PFSK-1 (cell line): ENCODE measurements around the gene MRPS10.

Experiments used
- FOXP2 ChIP-seq: optimal IDR thresholded peaks from 2 replicates; pipeline ENCODE3; 2011; ENCODE audit warnings: borderline replicate concordance, control low read depth, inconsistent platforms; ENCODE audit not compliant: insufficient read depth; ENCODE audit errors: extremely low read length, extremely low read depth
- POLR2AphosphoS5 ChIP-seq: IDR thresholded peaks from 2 replicates; pipeline ENCODE4 v1.6.1; 2012; ENCODE audit warnings: low read depth, mild to moderate bottlenecking, control low read depth, low read length, moderate library complexity
- SIN3A ChIP-seq: IDR thresholded peaks from 2 replicates; pipeline ENCODE4 v1.6.1; 2012; ENCODE audit warnings: mild to moderate bottlenecking, low read length, moderate library complexity, borderline replicate concordance; ENCODE audit not compliant: insufficient read depth
- TAF1 ChIP-seq: IDR thresholded peaks from 2 replicates; pipeline ENCODE4 v1.6.1; 2012; ENCODE audit warnings: low read length, control low read depth, borderline replicate concordance; ENCODE audit not compliant: insufficient read depth
- TF ChIP-seq, protein P1 (sequence below), 2 experiments: IDR thresholded peaks; 2 replicates each; pipeline versions ENCODE4 v1.6.1 to v1.8.0; 2011 to 2012; ENCODE audit warnings: low read depth in 2 of 2, low read length in 2 of 2, control low read depth in 1 of 2, inconsistent platforms in 1 of 2, mild to moderate bottlenecking in 1 of 2, moderate library complexity in 1 of 2; ENCODE audit not compliant: insufficient read depth in 1 of 2

The MRPS10 gene

DNA sequence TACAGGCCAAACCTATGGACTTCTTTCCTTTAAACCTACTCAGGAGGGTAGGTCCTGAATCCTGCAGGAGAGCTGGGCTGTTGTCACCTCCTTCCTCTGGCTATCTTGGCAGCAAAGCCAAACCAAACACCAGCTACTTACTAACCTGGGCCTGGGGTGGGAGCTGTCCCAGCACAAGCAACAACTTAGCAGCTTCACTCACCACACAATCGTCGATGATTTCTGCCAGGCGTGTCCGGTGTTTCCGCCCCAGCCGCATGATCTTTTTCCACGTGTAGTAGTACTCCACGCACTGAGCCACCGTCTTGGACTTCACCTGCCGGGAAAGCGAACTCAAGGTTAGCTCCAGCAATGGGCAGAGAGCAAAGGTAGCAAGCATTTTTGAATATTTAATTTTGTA is 25.4 kb upstream of the MRPS10 start:
- TF ChIP-seq, protein P1, sequence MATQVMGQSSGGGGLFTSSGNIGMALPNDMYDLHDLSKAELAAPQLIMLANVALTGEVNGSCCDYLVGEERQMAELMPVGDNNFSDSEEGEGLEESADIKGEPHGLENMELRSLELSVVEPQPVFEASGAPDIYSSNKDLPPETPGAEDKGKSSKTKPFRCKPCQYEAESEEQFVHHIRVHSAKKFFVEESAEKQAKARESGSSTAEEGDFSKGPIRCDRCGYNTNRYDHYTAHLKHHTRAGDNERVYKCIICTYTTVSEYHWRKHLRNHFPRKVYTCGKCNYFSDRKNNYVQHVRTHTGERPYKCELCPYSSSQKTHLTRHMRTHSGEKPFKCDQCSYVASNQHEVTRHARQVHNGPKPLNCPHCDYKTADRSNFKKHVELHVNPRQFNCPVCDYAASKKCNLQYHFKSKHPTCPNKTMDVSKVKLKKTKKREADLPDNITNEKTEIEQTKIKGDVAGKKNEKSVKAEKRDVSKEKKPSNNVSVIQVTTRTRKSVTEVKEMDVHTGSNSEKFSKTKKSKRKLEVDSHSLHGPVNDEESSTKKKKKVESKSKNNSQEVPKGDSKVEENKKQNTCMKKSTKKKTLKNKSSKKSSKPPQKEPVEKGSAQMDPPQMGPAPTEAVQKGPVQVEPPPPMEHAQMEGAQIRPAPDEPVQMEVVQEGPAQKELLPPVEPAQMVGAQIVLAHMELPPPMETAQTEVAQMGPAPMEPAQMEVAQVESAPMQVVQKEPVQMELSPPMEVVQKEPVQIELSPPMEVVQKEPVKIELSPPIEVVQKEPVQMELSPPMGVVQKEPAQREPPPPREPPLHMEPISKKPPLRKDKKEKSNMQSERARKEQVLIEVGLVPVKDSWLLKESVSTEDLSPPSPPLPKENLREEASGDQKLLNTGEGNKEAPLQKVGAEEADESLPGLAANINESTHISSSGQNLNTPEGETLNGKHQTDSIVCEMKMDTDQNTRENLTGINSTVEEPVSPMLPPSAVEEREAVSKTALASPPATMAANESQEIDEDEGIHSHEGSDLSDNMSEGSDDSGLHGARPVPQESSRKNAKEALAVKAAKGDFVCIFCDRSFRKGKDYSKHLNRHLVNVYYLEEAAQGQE (IDR thresholded peaks at IDR 0.05; ENCODE audit: insufficient read depth in 1 of 2, low read depth in 2 of 2, low read length in 2 of 2): no peak
- no peak for TF ChIP-seq POLR2AphosphoS5
- no peak for TF ChIP-seq TAF1
- no peak for TF ChIP-seq SIN3A
- TF ChIP-seq FOXP2: no peak

DNA sequence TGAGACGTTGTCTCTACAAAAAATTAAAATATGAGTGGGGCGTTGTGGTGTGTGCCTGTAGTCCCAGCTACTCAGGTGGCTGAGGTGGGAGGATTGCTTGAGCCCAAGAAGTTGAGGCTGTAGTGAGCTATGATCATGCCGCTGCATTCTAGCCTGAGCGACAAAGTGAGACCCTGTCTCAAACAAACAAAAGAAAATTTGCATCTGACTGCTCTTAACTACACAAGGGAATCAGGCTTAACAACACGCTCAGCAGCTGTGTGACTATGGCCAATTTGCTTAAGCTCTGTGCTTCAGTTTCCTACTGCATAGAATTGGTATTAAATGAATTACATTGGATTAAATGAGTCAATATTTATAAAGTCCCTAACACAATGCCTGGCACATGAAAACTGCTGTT is 24.3 kb upstream of the MRPS10 start:
- TF ChIP-seq SIN3A: no peak
- TF ChIP-seq TAF1: no peak
- no peak for TF ChIP-seq POLR2AphosphoS5
- no peak for TF ChIP-seq FOXP2
- TF ChIP-seq, protein P1 (IDR thresholded peaks at IDR 0.05; ENCODE audit: insufficient read depth in 1 of 2, low read depth in 2 of 2, low read length in 2 of 2): no peak

DNA sequence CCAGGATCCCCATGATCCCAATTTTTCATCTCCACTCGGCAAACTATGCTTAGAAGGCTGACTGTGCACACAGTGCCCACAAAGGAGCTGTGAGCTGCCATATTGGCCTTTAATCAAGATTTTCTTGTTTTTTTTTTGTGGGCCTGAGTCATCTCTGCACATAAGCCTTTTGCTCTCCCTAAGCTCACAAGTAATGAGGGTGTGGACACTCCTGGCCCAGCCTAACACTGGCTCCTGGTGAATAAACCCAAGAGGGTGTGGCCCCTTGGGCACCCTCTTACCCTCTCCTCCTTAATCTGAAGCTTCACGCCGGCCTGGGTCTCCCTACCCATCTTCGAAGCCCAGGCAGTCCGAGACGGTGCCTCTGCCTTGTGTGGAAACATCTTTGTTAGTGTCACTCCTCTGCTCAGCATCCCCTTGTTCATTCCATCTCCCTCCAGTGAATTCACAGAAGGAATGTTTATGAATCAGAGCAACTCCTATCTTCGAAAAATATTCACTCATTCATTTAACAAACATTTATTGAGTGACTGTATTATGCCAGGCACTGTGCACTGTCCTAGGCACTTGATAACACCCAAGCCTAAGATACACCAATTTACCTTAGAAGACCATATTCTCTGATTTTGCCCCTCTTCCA is 22.2 kb upstream of the MRPS10 start:
- TF ChIP-seq SIN3A (no peak), POLR2AphosphoS5 (no peak), FOXP2 (no peak), TAF1 (no peak)
- TF ChIP-seq, protein P1 (IDR thresholded peaks at IDR 0.05; ENCODE audit: insufficient read depth in 1 of 2, low read depth in 2 of 2, low read length in 2 of 2): no peak

DNA sequence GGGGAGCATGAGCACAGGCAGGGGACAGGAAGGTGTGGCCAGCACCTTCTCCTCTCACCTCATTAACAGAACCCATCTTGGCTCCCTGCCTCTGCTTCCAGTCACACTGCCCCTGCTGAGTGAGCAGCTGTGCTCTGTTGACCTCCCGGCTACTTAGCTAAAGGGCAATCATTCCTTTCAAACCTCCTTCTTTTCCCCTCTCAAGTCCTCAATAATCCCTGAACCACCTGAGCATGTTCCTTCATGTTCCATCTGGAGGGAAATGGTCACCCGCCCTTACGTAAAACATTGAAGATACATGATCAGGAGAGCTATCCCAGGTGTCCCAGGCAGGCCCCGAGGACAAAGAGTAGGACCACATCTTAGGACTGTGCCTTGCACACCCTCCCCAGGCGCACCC is 21.7 kb upstream of the MRPS10 start:
- no peak for TF ChIP-seq FOXP2
- TF ChIP-seq TAF1: no peak
- TF ChIP-seq, protein P1 (IDR thresholded peaks at IDR 0.05; ENCODE audit: insufficient read depth in 1 of 2, low read depth in 2 of 2, low read length in 2 of 2): no peak
- TF ChIP-seq SIN3A: no peak
- no peak for TF ChIP-seq POLR2AphosphoS5

DNA sequence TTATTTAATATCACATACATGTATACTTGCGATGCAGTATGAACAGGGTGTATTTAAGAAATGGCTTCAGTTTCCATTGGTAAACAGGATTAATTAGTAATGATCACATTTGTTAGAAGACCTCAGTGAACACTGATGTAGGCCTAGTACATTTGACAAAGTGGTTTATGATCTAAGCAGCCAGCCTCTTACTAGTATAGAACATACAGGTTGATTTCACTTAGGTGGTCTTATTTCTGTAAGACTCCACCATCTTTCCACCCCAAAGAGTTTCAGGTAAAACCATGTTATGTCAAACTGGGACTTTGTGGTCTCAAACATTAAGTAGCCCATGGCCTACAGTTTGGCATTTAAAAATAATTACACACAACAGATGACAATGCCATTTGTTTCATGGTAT is 20.2 kb upstream of the MRPS10 start:
- TF ChIP-seq TAF1: no peak
- no peak for TF ChIP-seq POLR2AphosphoS5
- TF ChIP-seq, protein P1 (IDR thresholded peaks at IDR 0.05; ENCODE audit: insufficient read depth in 1 of 2, low read depth in 2 of 2, low read length in 2 of 2): no peak
- TF ChIP-seq SIN3A: no peak
- TF ChIP-seq FOXP2: no peak
